ENCODE data around the gene CHAT.

The CHAT gene

DNA sequence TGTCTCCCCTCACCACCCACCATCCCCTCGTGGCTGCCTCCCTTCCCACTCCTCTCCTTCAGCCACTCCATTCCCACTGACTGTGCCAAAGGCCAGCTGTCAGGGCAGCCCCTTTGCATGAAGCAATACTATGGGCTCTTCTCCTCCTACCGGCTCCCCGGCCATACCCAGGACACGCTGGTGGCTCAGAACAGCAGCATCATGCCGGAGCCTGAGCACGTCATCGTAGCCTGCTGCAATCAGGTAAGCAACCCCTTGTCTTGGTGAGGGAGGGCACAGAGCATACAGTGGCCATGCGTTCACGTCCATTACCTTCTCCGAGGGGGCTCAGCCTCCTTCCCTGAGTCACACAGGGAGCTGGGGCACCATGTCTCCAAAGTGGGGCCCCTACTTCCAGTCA is 11.6 kb downstream of the CHAT start:
- in situ Hi-C loops (cut with MboI; ENCODE audit: low pct_unique_long_range_greater_than_20kb, low sequenced_read_pairs, unreplicated experiment) = no loop called here

DNA sequence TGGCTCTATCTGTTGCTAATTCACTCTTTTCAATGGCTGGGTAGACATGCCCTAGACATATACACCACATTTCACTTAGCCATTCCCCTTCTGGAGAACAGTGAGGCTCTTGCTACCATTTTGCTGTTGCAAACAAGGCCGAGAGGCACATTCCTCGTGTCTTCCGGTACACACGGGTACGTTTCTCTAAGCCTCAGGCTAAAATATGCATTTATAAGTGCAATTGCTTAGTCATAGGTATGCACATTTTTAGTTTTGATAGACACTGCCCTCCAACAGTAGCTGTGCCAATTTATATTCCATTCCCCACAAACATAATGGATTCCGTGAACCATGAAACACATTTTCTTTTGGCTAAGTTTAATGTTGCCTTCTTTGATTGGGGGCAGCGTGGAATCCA is 13.2 kb downstream of the CHAT start:
- no peak for DNase-seq (ENCODE audit: low spot score)
- TF ChIP-seq, protein P1, sequence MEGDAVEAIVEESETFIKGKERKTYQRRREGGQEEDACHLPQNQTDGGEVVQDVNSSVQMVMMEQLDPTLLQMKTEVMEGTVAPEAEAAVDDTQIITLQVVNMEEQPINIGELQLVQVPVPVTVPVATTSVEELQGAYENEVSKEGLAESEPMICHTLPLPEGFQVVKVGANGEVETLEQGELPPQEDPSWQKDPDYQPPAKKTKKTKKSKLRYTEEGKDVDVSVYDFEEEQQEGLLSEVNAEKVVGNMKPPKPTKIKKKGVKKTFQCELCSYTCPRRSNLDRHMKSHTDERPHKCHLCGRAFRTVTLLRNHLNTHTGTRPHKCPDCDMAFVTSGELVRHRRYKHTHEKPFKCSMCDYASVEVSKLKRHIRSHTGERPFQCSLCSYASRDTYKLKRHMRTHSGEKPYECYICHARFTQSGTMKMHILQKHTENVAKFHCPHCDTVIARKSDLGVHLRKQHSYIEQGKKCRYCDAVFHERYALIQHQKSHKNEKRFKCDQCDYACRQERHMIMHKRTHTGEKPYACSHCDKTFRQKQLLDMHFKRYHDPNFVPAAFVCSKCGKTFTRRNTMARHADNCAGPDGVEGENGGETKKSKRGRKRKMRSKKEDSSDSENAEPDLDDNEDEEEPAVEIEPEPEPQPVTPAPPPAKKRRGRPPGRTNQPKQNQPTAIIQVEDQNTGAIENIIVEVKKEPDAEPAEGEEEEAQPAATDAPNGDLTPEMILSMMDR (IDR thresholded peaks at IDR 0.05; ENCODE audit: extremely low read depth, insufficient read depth, missing control alignments) = no peak
- in situ Hi-C loops (cut with MboI; ENCODE audit: low pct_unique_long_range_greater_than_20kb, low sequenced_read_pairs, unreplicated experiment) = no loop called here

More for the DNA sequence above, 11.6 kb downstream of the CHAT start:
- no peak for DNase-seq (ENCODE audit: low spot score)
- TF ChIP-seq, protein P1 (IDR thresholded peaks at IDR 0.05; ENCODE audit: extremely low read depth, insufficient read depth, missing control alignments) = no peak

- TF ChIP-seq, protein P1 (IDR thresholded peaks at IDR 0.05; ENCODE audit: extremely low read depth, insufficient read depth, missing control alignments) = no peak
- in situ Hi-C loops (cut with MboI; ENCODE audit: low pct_unique_long_range_greater_than_20kb, low sequenced_read_pairs, unreplicated experiment) = no loop called here
- no peak for DNase-seq (ENCODE audit: low spot score)
Observed at GRCh38 chr10:49627644-49628247, 13.9 kb downstream of the CHAT start.

- TF ChIP-seq, protein P1 (IDR thresholded peaks at IDR 0.05; ENCODE audit: extremely low read depth, insufficient read depth, missing control alignments) = no peak
- DNase-seq (ENCODE audit: low spot score) = no peak
- in situ Hi-C loops (cut with MboI; ENCODE audit: low pct_unique_long_range_greater_than_20kb, low sequenced_read_pairs, unreplicated experiment) = no loop called here
Observed at GRCh38 chr10:49628599-49628998, 14.8 kb downstream of the CHAT start.

DNA sequence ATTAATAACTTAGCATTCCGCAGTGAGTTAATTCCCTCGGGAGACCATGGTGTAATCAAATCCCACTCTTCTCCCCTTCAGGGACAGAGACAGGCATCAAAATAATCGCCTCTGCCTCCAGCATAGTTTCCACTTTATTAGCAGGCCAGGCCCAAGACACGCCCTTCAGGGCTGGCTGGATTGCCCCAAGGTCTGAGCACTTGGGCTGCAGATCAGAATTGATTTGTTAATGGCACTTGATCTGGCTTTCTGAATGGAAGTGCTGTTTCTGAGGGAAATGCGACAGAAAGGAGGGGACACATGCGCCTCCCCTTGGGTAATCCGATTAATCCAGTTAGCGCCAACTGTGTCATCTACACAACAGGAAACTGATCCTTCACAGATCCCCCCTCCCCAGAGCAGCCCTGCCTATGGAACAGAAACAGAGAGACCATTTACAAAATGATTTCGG is 15.6 kb downstream of the CHAT start:
- in situ Hi-C loops (cut with MboI; ENCODE audit: low pct_unique_long_range_greater_than_20kb, low sequenced_read_pairs, unreplicated experiment) = no loop called here
- DNase-seq (ENCODE audit: low spot score) = no peak
- TF ChIP-seq, protein P1 (IDR thresholded peaks at IDR 0.05; ENCODE audit: extremely low read depth, insufficient read depth, missing control alignments) = no peak

DNA sequence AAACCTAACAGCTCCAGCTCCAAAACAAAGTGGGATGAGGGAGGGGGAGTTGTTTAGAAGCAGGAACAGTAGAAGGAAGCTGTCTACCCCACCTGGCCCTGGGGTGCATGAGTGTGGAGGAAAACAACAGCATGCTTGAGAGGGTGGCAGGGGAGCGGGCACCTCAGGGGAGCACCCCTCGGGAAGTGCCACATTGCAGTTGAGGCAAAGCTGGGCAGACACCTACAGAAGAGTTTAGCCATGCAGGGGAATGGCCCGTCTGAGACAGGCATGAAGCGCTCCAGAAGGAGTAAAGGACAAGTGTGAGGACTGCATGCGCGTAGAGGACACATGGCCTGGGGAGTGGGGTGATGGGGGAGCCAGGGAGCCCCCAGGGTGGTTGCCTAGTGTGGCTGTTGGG is 18.1 kb downstream of the CHAT start:
- TF ChIP-seq, protein P1 (IDR thresholded peaks at IDR 0.05; ENCODE audit: extremely low read depth, insufficient read depth, missing control alignments) = no peak
- no peak for DNase-seq (ENCODE audit: low spot score)
- in situ Hi-C loops (cut with MboI; ENCODE audit: low pct_unique_long_range_greater_than_20kb, low sequenced_read_pairs, unreplicated experiment) = no loop called here
